ENCODE data around the gene VPS8. TPM values are rescaled to one million over a fixed set of nuclear protein-coding genes. Genes with fewer than 3 reads are reported as not detected.

The VPS8 gene
- total RNA-seq, 1 experiment from 2014 or later: 39.7 TPM

DNA sequence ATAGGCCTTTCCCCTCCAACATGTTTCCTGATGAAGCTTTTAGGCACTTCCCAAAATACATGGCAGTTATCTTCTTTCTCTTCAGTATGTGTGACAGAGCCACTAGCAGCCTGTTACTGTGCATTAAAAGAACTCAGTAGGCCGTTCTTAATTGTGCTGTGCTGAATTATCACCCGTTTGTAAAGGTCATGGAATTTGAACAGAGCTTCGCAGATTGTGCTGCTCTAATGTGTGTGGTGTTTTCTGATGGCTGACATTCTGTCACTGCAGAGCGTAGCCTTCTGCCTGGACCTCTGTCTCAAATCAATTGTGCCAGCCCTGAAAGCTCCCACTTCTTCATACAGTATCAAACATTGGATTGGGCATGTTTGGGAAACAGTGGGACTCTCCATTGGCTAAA, 229.6 kb downstream of the VPS8 start:
- Mint-ChIP-seq H3K36me3 (ENCODE audit: insufficient read depth in 1 of 3, low read depth in 3 of 3) (peaks cover 6 to 8% (median 8%) of the 10 kb centered on the region in 3 experiments; a peak in 5 of 7 replicates), H3K4me1 (peaks cover 10 to 14% of the 10 kb centered on the region in 2 experiments), H3K27ac (no peak overlapping the region), H3K4me3 (no peak overlapping the region), H3K9me3 (peaks cover 6 to 7% of the 10 kb centered on the region in 2 experiments; a peak in 3 of 5 replicates), H3K27me3 (ENCODE audit: low read depth) (no peaks in the 10 kb centered on the region)
- H3K4me1 ChIP-seq (ENCODE audit: insufficient read depth, low read length): no peaks in the 10 kb centered on the region
- H4K8ac ChIP-seq (replicated peaks; ENCODE audit: insufficient read length, low read depth, low read length): no peak overlapping the region
- H3T11ph ChIP-seq (ENCODE audit: low read length): no peak overlapping the region
- no peak overlapping the region for H3K27ac ChIP-seq (ENCODE audit: insufficient read length, low read depth, low read length)
- no peak overlapping the region for H4K5ac ChIP-seq (ENCODE audit: insufficient read length, low read depth, low read length)
- no peak overlapping the region for H3K18ac ChIP-seq (ENCODE audit: insufficient read length, low read depth, low read length)
- H3K9ac ChIP-seq (ENCODE audit: extremely low read depth, insufficient read length, low read length): no peak overlapping the region
- H3K9me3 ChIP-seq (ENCODE audit: control insufficient read depth, low read depth, low read length): no peaks in the 10 kb centered on the region
- no peak overlapping the region for H3K56ac ChIP-seq (ENCODE audit: insufficient read length, low read depth, low read length)
- no peak overlapping the region for H2BK5ac ChIP-seq (ENCODE audit: insufficient read length, low read length)
- TF ChIP-seq, protein P1, sequence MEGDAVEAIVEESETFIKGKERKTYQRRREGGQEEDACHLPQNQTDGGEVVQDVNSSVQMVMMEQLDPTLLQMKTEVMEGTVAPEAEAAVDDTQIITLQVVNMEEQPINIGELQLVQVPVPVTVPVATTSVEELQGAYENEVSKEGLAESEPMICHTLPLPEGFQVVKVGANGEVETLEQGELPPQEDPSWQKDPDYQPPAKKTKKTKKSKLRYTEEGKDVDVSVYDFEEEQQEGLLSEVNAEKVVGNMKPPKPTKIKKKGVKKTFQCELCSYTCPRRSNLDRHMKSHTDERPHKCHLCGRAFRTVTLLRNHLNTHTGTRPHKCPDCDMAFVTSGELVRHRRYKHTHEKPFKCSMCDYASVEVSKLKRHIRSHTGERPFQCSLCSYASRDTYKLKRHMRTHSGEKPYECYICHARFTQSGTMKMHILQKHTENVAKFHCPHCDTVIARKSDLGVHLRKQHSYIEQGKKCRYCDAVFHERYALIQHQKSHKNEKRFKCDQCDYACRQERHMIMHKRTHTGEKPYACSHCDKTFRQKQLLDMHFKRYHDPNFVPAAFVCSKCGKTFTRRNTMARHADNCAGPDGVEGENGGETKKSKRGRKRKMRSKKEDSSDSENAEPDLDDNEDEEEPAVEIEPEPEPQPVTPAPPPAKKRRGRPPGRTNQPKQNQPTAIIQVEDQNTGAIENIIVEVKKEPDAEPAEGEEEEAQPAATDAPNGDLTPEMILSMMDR (conservative IDR thresholded peaks at IDR 0.05): no peak
- no peak overlapping the region for H2BK15ac ChIP-seq (ENCODE audit: low read depth, low read length)
- H2BK12ac ChIP-seq (ENCODE audit: insufficient read length, low read depth, low read length): no peak overlapping the region
- no CpG with 5 or more reads among the region's 4 CpGs for WGBS (ENCODE audit: extremely low coverage, insufficient read length, low lambda C conversion rate)
- no peak overlapping the region for H2AFZ ChIP-seq (ENCODE audit: low read length)
- no peak overlapping the region for H3K4ac ChIP-seq (ENCODE audit: low read depth, low read length)
- no peak for DNase-seq
- H2AK5ac ChIP-seq (ENCODE audit: insufficient read length, low read length): no peak overlapping the region
- no peaks in the 10 kb centered on the region for H3K79me1 ChIP-seq (ENCODE audit: insufficient read depth, low read depth, low read length, poor library complexity, severe bottlenecking)
- H3K23me2 ChIP-seq (ENCODE audit: insufficient read length, low read depth, low read length, poor library complexity, severe bottlenecking): no peaks in the 10 kb centered on the region
- H3K27me3 ChIP-seq (ENCODE audit: insufficient read depth, low read length): no peaks in the 10 kb centered on the region
- no peak overlapping the region for H2BK20ac ChIP-seq (ENCODE audit: low read depth, low read length, poor library complexity, severe bottlenecking)
- no peak overlapping the region for H2BK120ac ChIP-seq (ENCODE audit: low read depth, low read length, poor library complexity, severe bottlenecking)
- no peak overlapping the region for H4K91ac ChIP-seq (ENCODE audit: insufficient read length, low read depth, low read length)
- H3K23ac ChIP-seq (ENCODE audit: insufficient read length, low read depth, low read length): no peak overlapping the region
- no peak overlapping the region for H3K4me2 ChIP-seq (ENCODE audit: insufficient read depth, insufficient read length, low read length)
- H4K20me1 ChIP-seq (ENCODE audit: control insufficient read depth, insufficient read depth, insufficient read length): no peaks in the 10 kb centered on the region
- no peak overlapping the region for H3K14ac ChIP-seq (ENCODE audit: insufficient read depth, low read length)
- H3K79me2 ChIP-seq (ENCODE audit: insufficient read depth, low read length): no peaks in the 10 kb centered on the region
